ENCODE results near the gene ADRB1.

The ADRB1 gene

DNA sequence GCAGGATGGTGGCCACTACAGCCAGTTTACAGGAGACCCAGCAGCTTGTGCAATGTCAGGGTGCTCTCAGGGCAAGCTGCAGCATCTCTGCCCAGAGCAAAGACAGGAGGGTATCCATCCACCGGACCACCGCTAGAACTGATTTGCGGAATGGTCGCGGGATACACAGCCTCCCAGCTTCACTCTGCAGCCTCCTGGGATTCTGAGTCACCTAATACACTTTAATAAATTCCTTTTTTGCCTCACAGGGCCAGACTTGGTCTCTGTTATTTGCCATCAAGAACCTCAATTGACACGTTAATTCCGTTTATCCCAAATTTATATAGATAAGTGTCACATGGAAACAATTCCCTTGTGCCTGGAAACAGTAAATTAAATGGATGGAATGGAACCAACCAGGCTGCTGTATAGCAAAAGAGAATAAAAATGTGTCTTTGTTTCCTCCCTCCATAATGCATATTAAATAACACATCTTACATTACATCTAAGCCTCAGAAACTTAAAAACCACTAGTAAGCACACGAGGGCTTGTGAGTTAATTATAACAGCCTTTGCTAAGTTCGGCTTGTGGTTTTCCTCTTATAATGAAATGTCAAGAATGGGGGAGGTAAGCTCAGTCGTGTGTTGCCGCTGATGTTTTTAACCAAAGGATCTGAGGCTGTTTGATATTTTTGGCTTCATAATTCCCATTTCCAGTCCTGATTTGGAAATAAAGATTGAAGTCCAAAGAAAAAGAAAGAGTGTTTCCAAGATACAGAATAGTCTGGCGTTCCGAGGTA, 52.1 kb downstream of the ADRB1 start:
- no peak for DNase-seq

Data from activated CD4-positive, alpha-beta T cell treated with anti-CD3 and anti-CD28 coated beads for 4 hours (primary cell).